IPS DF 4.7 (cell line): ENCODE results near the gene ACSF3.

Experiments
- DNase-seq: peaks from one replicate; pipeline ENCODE4 v3.0.0-alpha.2; 2013; ENCODE audit warnings: low spot score; ENCODE audit errors: extremely low read depth

Gene ACSF3

DNA sequence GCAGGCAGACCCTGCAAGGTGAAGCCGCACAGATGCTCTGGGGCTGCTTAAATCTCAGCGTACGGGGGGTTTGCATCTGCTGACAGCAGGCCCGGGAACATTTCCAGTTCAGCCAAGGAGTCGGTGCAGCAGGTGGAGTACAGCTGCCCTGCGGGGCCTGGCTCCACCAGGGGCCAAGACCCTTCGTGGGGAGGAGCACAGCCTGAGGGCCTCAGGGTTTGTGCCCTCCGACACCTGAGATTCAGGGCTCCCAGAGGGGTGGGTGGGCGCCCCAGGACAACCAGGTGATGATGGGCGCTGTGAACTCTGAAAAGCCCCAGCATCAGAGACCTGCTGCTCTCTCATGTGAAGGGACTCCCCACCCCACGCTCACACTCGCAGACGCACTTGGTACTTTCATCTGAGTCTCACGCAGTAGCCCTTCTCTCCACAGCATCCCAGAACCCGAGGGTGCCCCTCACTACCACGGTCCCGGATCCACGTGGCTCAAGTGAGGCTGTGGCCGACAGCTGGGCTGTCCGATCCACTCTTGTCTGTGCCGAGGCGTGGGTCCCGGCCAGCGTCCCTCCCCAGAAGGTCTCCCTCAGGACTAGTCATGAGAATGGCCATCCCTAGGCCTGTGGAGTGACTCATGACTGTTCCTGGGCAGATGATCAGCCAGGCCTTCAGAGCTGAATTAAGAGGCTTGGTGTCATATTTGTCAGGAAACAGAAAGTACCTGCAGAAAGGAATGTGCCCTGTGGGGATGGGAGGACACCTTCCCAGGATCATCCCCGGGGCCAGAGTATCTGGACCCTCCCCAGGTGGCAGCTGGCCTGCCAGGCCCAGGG, 29.6 kb downstream of the ACSF3 start:
- no peak for DNase-seq

DNA sequence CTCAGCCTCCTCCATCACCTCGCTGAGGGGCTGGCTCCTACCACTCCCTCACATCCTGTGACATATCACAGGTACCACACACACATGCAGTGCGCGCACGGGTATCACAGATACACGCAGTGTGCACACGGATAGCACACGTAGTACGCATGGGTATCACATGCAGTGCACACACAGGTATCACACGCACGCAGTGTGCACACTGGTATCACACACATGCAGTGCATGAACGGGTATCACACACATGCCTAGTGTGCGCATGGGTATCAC, 30.1 kb downstream of the ACSF3 start:
- DNase-seq, result no peak

DNA sequence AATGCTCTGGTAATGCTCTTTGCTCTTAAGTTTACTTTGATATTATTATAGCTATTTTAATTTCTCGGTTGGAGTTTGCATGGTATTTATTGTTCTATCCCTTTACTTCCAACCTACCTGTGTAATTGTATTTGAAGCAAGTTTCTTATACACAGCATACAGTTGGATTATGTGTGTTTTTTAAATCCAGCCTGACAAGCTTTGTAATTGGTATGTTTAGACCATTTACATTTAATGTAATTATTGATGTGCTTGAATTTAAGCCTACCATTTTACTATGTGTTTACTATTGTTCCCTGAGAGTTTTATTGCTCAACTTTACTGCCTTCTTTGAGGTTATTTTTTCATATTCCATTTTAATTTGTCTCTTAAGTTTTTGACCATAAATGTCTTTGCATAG, 35.7 kb downstream of the ACSF3 start:
- no peak for DNase-seq

DNA sequence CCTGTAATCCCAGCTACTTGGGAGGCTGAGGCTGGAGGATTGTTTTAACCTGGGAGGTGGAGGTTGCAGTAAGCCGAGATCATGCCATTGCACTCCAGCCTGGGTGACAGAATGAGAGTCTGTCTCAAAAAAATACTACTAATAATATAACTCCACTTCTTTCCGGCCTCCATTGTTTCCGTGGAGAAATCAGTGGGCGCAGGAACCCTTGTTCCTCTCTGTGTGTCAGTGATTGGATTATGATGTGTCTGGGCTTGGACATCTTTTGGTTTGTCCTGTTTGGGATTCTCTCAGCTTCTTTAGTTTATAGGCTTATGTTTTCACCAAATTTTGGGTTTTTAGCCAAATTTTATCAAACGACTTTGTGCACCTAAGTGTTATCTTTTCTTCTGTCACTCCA, 36.8 kb downstream of the ACSF3 start:
- DNase-seq, result no peak

DNA sequence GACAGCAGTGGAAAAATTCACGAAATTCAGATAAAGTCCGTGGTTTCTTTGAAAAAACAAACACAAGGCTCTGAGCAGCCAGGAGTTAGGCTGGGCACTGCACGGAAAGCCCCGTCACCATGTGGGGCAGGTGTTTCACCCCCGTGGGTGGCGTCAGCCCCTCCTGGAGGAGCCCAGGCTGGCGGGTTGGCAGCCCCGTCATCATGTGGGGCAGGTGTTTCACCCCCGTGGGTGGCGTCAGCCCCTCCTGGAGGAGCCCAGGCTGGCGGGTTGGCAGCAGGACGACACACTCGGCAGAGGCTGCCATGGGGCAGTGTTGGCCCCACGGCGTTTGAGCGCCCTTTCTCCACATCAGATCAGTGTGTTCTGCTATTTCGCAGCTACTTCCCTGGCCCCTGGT, 38.1 kb downstream of the ACSF3 start:
- DNase-seq, result no peak

DNA sequence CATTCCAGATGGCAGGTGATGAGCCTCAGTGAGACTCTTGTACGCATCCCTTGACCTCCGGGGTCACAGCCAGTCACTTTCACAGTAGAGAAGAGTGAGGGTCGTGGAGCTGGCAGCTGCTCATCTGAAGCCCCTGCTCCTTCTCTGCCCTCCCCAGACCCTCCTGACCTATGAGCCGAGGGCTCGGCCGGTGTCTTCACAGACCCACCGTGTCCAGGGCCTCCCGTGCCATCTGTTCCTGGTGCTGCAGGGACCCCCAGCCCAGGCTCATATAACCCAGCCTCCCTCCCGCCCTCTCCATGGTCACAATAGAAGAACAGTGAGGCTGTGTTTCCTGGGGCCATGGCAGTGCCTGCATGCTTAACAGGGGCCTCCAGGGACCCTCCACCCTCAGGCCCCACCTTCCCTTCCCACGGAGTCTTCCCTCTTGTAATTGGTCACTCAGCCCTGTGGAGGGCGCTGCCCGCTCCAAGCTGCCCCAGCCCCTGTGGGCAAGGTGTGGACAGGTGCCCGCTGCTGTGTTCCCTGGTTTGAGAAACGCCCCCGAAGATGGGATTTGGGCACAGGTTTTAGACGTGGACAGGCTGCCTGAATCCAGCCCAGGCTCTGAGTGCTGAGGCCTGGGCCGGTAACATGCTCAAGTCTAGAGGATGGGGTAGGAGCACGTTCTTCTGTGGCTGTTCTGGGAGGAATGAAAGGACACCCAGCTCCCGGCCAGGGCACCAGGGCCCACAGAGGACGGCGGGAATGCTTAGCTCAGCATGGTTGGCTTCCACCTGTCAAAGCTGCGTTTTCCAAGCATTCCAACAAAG, 38.7 kb downstream of the ACSF3 start:
- DNase-seq, result no peak

DNA sequence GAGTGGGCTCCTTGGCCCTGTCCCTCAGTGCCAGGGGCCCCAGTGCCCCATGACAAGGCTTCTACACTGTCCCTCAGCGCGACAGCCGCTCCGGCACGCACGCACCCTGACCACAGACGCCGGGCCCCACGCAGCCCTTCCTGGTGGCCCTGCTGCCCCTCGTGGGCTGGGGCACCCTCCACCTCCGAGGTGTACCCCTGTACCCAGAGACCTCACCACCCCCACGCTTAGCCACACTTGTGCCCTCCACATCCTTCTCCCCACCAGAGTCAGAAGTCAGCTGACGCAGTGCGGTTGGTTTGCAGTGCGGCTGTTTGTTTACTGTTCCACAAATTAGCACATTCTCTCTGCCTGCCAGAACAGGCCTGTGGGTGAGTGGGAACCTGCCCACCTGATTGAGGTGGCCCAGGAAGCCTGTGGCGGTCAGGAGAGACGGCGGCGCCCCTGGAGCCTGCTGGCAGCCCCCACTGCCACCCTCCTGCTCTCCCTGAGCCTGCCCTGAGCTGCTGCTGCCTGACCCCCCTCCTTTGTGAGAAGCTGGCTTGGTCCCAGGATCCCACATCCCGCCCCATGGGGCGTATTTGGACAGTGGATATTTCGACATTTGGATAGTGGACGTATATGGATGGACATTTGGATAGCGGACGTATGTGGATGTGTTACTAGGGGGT, 39.9 kb downstream of the ACSF3 start:
- no peak for DNase-seq

DNA sequence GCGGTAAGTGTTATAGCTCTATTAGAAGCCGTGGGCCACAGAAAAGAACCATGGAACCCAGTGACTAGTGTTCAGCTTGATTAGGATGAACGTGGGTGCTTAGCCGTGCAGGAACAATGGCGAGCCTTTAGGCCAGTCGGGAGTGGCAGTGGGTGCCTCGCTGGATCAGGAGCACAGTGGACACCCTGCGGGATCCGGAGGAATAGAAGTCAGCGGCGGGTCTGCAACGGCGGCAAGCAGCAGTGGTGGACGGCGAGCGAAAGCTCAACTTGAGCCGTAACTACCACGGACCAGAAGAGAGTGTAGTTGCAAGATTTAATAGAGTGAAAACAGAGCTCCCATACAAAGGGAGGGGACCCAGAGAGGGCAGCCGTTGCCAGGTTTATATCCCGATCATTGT, 40.6 kb downstream of the ACSF3 start:
- DNase-seq, result no peak

DNA sequence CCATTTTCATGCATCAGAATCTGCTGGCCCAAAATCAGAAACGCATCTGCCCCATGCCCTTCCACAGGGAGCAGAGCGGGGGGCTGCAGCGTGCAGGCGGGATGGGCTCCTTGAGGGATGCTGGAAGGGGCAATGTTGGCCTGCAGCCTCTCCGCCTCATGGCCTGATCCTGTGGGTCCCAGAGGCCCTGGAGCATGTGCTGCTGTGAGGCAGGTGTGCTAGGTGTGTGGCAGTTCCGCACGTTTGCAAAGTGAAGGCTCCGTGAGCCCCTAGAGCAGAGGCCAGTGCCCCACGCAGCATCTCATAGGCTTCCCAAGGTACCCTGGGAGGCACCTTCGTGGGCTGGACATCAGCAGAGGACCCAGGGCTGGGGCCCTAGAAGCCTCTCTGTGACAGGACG, 41.5 kb downstream of the ACSF3 start:
- no peak for DNase-seq

DNA sequence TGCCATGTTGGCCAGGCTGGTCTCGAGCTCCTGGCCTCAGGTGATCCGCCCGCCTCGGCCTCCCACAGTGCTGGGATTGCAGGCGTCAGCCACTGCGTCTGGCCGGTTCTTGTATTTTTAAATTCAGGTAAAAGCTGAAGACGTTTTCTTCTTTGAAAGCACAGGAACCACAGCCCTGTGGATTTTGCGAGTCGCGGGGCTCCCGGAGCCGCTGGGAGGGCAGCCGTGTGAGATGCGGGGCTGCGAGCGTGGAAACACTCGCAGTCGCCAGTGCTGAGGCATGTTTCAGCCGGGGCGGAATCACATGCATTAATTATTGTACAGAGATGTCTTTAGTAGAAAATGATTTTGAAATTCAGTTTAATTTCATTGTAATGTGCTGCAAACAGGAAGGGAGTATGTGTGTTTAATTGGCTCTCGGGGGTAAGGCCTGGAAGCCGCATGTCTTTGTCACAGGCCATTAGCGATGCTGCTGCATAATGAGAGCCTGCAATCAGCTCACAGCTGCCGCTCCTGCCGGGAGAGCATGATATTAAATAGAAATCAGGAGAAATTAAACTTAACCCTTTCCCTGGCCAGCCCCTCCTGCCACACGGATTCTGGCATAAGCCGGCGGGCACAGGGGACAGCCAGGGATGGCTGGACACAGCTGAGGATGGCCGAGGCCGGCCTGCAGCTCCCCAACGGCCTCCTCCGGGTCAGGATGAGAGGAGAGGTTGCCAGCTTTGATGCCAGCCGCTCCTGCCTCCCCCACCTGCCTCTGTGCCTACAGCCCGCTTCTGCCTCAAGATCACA, 42.5 kb downstream of the ACSF3 start:
- no peak for DNase-seq

DNA sequence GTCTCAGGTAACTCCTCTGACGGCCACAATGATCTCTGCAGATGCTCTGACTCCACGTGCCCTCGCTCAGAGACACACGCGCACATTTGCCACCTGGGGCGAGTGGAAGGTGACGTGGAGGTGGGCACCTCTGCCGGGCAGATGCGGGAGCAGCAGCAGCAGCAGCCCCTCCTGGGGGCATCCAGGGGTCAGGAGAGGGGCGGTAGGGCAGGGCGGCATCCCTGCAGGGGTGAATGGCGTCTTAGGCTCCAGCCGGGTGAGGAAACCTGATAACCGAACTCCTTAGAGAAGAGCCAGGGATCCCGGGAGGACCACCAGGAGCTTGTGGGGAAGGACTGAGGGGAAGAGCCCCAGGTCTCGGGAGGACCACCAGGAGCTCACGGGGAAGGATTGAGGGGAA, 43.3 kb downstream of the ACSF3 start:
- DNase-seq, result no peak

DNA sequence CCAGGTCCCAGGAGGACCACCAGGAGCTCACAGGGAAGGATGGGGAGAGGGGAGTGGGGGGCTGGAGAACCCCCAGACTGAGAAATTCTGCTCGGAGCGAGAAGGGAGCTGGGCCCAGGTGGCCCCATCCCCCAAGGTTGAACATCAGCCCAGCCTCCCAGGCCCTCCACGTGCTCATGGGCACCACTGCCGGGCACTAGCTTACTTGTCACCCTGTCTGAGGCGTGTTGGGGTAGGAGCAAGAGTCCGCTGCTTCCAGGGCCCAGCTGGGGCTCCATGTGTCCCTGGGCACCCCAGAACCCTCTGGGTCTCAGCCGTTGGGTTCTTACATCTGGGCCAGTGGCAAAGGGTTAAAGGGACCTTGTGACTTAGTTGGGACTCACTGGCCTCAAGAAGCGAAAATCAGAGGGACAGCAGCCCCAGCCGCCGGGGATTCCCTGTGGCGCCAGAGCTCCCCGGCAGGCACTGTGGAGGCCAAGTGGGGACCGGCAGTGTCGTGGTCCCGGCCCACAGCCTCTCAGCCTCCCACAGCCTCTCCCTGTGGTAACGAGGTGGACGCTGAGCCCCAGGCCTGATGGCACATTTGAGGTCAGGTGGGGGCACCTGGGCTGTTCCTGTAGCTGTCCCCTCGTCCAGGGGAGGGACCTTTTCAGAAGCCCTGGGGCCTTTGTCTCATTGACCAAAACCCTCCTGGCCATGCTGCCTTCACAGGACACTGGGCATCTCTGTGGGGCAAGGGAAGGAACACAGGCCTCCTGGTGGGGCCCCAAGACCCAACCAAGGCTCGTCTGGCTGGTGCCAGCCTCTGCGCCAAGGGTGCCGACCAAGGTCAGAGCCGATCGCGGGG, 44.2 kb downstream of the ACSF3 start:
- no peak for DNase-seq

DNA sequence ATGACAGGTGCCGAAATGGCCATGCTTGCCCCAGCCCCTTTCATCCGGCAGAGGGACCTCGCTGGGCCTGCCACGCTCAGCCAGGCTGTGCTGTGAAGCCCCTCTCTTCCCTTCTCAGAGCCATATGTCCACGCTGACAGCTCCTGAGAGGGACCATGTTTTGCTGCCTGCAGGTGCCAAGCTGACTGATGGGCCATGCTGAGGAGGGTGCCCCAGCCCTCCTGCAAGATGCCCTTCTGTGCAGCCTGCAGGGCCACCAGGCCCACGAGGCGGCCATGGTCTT, 44.8 kb downstream of the ACSF3 start:
- no peak for DNase-seq

DNA sequence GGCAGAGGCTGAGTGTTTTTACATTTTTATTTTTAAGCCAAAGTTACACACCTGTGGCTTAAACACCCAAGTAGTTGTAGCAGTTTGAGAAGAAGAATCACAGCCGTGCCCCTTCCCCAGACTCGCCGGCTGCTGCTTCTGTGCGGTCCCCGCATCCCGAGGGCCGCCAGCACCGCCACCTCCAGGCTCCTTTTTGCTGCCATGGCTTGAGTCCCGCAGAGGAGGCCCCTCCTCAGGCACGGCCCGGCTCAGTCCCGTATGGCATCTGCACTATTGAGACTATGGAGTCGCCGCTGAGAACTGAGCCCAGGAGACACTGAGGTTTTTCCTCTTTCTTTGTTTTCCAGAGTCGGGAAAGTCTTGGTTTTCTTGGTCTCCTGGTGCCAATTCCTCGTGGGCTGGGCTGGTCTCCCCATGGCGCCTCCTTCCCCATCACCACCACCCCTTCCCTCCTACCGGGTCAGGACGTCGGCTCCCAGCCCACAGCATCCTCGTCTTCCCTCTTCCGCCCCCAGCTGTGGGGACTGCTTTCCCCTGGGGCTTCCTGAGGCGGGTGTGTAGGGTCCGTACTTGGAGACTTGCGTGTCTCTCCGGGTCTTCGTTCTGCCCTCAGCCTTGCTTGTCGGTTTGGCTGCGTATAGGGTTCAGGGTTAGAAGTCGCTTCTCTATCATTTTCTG, 45.3 kb downstream of the ACSF3 start:
- no peak for DNase-seq

DNA sequence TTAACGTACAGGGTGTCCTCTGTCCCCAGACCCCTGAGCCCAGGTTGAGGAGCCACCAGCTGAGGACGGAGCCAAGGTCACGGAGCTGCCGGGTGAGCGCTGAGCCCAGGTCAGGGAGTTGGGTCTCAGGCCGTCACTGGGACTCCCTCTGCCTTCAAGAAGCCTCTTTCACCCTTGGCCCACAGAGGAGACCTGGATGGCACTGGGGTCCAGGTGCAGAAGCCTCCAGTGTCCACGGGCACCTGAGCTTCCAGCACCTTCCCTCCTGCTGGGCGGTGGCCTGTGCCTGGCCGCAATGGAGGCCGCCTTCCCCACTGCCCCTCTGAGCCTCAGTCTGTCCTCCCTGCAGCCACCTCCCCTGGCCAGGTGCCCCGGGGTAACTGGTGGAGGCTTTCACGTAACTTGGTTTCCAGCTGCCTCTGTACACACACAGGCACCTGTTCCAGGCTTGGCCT, 46.3 kb downstream of the ACSF3 start:
- DNase-seq, result no peak

DNA sequence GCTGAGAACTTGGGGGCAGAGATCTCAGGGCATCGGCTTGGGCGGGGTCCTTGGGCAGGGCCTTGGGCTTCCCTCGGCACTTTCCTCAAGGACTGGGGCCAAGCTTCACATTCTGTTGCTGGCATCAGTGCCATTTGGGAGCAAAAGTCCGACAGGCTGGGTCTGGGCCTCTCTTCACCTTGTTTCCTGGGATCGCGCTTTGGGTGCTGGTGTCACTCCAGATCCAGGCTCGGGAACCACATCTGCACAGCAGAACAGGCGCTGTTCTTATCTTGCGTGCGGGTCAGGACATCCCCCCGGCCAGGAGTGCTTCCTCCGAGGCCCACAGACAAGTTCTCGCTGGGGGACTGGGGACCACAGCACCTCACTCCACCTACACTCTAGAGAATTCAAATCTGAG, 46.7 kb downstream of the ACSF3 start:
- no peak for DNase-seq

DNA sequence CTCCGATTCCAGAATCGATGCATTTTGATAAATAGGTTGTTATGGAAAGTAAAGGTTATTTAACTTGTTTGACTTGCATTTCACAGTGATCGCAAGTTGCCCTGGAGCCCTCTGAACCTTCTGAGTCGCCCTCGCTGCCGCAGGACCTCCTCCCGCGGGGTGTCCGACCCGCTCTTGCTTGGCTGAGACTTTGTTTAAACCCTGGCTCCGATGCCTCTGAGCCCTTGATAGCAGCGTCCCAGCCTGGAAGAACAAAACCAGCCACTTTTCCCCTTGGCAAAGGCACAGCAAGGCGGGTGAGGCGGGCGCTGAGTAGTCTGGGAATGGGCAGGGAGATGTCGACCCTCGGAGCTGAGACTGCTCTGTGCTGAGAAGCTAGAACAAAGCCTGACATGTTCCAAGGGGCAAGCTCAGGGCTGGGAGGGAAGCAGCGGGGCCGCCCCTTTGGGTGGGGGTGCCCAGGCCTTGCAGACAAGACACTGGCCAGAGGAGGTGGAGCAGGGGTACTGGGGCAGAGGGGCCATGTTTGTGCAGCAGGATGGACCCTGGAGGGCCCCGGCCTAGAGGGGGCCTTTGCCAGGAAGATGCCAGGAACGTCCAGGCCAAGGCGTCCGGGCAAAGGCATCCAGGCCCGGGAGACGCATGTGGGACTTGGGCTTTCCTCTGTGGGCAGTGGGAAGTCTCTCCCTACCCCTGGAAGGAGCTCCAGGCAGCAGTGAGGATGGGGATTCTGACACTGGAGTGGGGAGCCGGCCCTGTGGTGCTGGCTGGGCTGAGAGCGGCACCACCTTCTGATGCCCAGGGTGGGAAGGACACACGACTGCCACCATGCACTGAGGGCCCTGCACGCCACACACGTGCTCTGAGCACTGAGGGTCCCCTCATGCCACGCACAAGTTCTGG, 47.6 kb downstream of the ACSF3 start:
- no peak for DNase-seq

DNA sequence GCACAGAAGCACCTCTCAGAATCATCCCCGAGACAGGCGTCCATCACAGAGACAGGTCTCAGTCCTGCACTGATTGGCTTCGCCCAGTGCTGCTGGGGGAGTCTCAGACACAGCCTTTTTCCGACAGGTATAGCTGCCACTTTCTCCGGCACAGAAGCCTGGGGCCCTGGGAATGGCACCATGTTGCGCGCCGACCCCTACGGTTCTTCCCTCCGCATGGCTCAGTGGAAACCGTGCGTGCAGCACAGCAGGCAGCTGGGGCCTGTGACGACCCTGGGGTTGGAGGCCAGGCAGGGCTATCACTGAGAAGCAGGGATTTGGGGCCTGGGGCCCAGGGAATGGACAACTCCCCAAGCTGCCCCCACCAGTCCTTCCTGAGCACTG, 48.2 kb downstream of the ACSF3 start:
- no peak for DNase-seq

DNA sequence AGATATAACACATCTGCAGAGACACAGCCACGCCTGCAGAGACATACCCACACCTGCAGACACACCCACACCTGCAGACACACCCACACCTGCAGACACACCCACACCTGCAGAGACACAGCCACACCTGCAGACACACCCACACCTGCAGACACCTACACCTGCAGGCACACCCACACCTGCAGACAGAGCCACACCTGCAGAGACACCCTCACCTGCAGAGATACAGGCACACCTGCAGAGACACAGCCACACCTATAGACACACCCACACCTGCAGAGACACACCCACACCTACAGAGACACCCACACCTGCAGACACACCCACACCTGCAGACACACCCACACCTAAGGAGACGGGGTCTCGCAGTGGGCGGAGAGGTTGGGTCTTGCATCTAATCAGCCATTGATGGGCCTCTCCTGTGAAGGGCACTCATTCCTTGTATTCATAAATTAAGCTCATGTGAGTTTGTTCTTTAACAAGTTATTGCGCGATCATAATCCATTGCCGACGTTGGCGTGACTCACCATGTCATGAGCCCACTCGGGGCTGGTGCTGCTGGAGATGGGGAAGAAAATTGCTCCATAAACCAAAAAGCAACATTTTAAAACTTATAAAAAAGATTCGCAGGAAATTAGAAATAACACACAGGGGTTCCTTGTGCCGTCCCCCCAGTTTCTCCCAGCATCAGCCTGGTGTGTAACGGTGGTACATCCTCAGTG, 49.0 kb downstream of the ACSF3 start:
- DNase-seq, result no peak
